HepG2 (cell line): ENCODE measurements around the gene RNU7-1. TPM values are rescaled to one million over a fixed set of nuclear protein-coding genes. Genes with fewer than 3 reads are reported as not detected.

Experiments used
- EED ChIP-seq: sonication (generic); formaldehyde crosslinking; IDR thresholded peaks from 2 replicates; pipeline ENCODE4 v1.5.0; 2020; ENCODE audit warnings: mild to moderate bottlenecking, missing genetic modification reagents
- HNRNPK ChIP-seq: fragments of 200-400 bp; formaldehyde crosslinking; IDR thresholded peaks from 2 replicates; pipeline ENCODE4 v1.6.1; 2018; ENCODE audit warnings: low read length, low read depth, moderate library complexity, mild to moderate bottlenecking; ENCODE audit not compliant: poor library complexity, severe bottlenecking
- IRF1 ChIP-seq: sonication (generic); formaldehyde crosslinking; IDR thresholded peaks from 2 replicates; pipeline ENCODE4 v1.4.0; 2020; ENCODE audit warnings: low read depth, mild to moderate bottlenecking, missing genetic modification reagents
- JUN ChIP-seq: sonication (generic); formaldehyde crosslinking; IDR thresholded peaks from 2 replicates; pipeline ENCODE4 v1.4.0; 2020; ENCODE audit warnings: mild to moderate bottlenecking, missing genetic modification reagents
- JUND ChIP-seq: sonication (generic); formaldehyde crosslinking; IDR thresholded peaks from 2 replicates; pipeline ENCODE4 v1.8.0; 2022; ENCODE audit warnings: mild to moderate bottlenecking, missing genetic modification reagents
- KDM5B ChIP-seq: sonication (generic); formaldehyde crosslinking; IDR thresholded peaks from 2 replicates; pipeline ENCODE4 v1.4.0; 2020; ENCODE audit warnings: missing genetic modification reagents, mild to moderate bottlenecking, borderline replicate concordance
- KDM6A ChIP-seq: IDR thresholded peaks from 2 replicates; pipeline ENCODE4 v1.6.1; 2016; ENCODE audit warnings: low read depth
- POLR2AphosphoS2 ChIP-seq: IDR thresholded peaks from 2 replicates; pipeline ENCODE4 v1.6.1; 2011; ENCODE audit warnings: low read depth, low read length, improper control_type of control experiment
- REXO4 ChIP-seq: sonication (generic); formaldehyde crosslinking; IDR thresholded peaks from 2 replicates; pipeline ENCODE4 v1.8.0; 2022; ENCODE audit warnings: missing genetic modification reagents, mild to moderate bottlenecking, borderline replicate concordance
- TBX3 ChIP-seq: fragments of 450-650 bp; IDR thresholded peaks from 2 replicates; pipeline ENCODE4 v1.6.1; 2017; ENCODE audit warnings: antibody characterized with exemption, mild to moderate bottlenecking, inconsistent platforms, borderline replicate concordance
- TCF12 ChIP-seq, 2 experiments: fragments of 450-650 bp in 1 of 2; sonication (generic) in 1 of 2; formaldehyde crosslinking in 1 of 2; IDR thresholded peaks; 2 replicates each; pipeline versions ENCODE4 v1.6.1 to v1.8.0; 2017 to 2022; ENCODE audit warnings: antibody characterized with exemption in 1 of 2, mild to moderate bottlenecking in 1 of 2, missing genetic modification reagents in 1 of 2, moderate library complexity in 1 of 2
- ZFP36 ChIP-seq: fragments of 150-350 bp; IDR thresholded peaks from 2 replicates; pipeline ENCODE4 v1.6.1; 2018; ENCODE audit warnings: borderline replicate concordance, low read length, low read depth; ENCODE audit not compliant: partially characterized antibody
- ZHX1 ChIP-seq: sonication (generic); formaldehyde crosslinking; IDR thresholded peaks from 2 replicates; pipeline ENCODE4 v1.8.1; 2022; ENCODE audit warnings: low read depth, mild to moderate bottlenecking, missing genetic modification reagents
- ZNF143 ChIP-seq: sonication (generic); formaldehyde crosslinking; IDR thresholded peaks from 2 replicates; pipeline ENCODE4 v1.4.0; 2020; ENCODE audit warnings: missing genetic modification reagents
- ZNF549 ChIP-seq: sonication (generic); formaldehyde crosslinking; IDR thresholded peaks from 2 replicates; pipeline ENCODE4 v1.5.0; 2020; ENCODE audit warnings: missing genetic modification reagents
- ZNF552 ChIP-seq: sonication (generic); formaldehyde crosslinking; IDR thresholded peaks from 2 replicates; pipeline ENCODE4 v1.9.0; 2022; ENCODE audit warnings: missing genetic modification reagents, mild to moderate bottlenecking, borderline replicate concordance
- ZNF660 ChIP-seq: sonication (generic); formaldehyde crosslinking; IDR thresholded peaks from 2 replicates; pipeline ENCODE4 v1.5.1; 2020; ENCODE audit warnings: mild to moderate bottlenecking, low read depth, missing genetic modification reagents, borderline replicate concordance
- ZSCAN12 ChIP-seq: sonication (generic); formaldehyde crosslinking; IDR thresholded peaks from 2 replicates; pipeline ENCODE4 v1.9.0; 2021; ENCODE audit warnings: mild to moderate bottlenecking, missing genetic modification reagents
- ZSCAN29 ChIP-seq: sonication (generic); formaldehyde crosslinking; conservative IDR thresholded peaks from 2 replicates; pipeline ENCODE4 v1.4.0; 2020; ENCODE audit warnings: mild to moderate bottlenecking, missing genetic modification reagents
- polyA plus RNA-seq, 8 experiments: library from polyadenylated mRNA; depleted of rRNA in 3 of 8; stranded (reverse) in 7 of 8; unstranded in 1 of 8; fragments of >200 nt; fragmentation: Illumina TruSeq in 4 of 8; extraction: Trizol in 4 of 8; gene quantifications; 2 replicates each; pipeline versions ENCODE4 v1.2.1 to v1.2.3, GENCODE V29; 2011 to 2016; ENCODE audit warnings: low read depth in 4 of 8, missing spikeins in 1 of 8, mixed read lengths in 1 of 8; ENCODE audit not compliant: insufficient read depth in 1 of 8
- total RNA-seq, 5 experiments: library from RNA; depleted of rRNA; stranded (reverse); fragments of >200 nt; fragmentation: Illumina TruSeq; extraction: Trizol; gene quantifications; 2 replicates each; pipeline ENCODE4 v1.2.3, GENCODE V29; 2016; ENCODE audit warnings: low read depth in 1 of 5
- TF ChIP-seq, protein P1 (sequence below): sonication (generic); formaldehyde crosslinking; IDR thresholded peaks from 2 replicates; pipeline ENCODE4 v1.4.0; 2020; ENCODE audit warnings: missing genetic modification reagents

RNU7-1 gene
- total and polyA plus RNA-seq, 2 of the 13 experiments (the other 11 are each of a cell fraction or from before 2014, with no cell fraction given), result not detected

- TF ChIP-seq ZNF549 (CRISPR knock-in tag) (no peak), ZNF552 (CRISPR knock-in tag) (no peak; the same call in 1 of the 2 replicates), POLR2AphosphoS2 (no peak; the same call in 1 of the 2 replicates), ZNF143 (CRISPR knock-in tag) (no peak), IRF1 (CRISPR knock-in tag) (no peak), JUND (CRISPR knock-in tag) (no peak), HNRNPK (peak; percentile 77), JUN (CRISPR knock-in tag) (no peak), ZHX1 (no peak), TBX3 (0 out of 2 replicates have a peak, but pooled peaks have one; percentile 11), KDM5B (CRISPR knock-in tag) (peak; percentile 20; the same call in 1 of the 2 replicates), TCF12 (IDR thresholded peaks at IDR 0.05) (no peak), TCF12 (CRISPR knock-in tag; IDR thresholded peaks at IDR 0.05) (peak; percentile 51; the same call in 1 of the 2 replicates), ZFP36 (no peak), REXO4 (CRISPR knock-in tag) (no peak), ZNF660 (no peak), EED (CRISPR knock-in tag) (0 out of 2 replicates have a peak, but pooled peaks have one; percentile 42), ZSCAN29 (peak; percentile 42; the same call in 1 of the 2 replicates), KDM6A (CRISPR knock-in tag) (no peak), ZSCAN12 (CRISPR knock-in tag) (no peak)
- TF ChIP-seq, protein P1, sequence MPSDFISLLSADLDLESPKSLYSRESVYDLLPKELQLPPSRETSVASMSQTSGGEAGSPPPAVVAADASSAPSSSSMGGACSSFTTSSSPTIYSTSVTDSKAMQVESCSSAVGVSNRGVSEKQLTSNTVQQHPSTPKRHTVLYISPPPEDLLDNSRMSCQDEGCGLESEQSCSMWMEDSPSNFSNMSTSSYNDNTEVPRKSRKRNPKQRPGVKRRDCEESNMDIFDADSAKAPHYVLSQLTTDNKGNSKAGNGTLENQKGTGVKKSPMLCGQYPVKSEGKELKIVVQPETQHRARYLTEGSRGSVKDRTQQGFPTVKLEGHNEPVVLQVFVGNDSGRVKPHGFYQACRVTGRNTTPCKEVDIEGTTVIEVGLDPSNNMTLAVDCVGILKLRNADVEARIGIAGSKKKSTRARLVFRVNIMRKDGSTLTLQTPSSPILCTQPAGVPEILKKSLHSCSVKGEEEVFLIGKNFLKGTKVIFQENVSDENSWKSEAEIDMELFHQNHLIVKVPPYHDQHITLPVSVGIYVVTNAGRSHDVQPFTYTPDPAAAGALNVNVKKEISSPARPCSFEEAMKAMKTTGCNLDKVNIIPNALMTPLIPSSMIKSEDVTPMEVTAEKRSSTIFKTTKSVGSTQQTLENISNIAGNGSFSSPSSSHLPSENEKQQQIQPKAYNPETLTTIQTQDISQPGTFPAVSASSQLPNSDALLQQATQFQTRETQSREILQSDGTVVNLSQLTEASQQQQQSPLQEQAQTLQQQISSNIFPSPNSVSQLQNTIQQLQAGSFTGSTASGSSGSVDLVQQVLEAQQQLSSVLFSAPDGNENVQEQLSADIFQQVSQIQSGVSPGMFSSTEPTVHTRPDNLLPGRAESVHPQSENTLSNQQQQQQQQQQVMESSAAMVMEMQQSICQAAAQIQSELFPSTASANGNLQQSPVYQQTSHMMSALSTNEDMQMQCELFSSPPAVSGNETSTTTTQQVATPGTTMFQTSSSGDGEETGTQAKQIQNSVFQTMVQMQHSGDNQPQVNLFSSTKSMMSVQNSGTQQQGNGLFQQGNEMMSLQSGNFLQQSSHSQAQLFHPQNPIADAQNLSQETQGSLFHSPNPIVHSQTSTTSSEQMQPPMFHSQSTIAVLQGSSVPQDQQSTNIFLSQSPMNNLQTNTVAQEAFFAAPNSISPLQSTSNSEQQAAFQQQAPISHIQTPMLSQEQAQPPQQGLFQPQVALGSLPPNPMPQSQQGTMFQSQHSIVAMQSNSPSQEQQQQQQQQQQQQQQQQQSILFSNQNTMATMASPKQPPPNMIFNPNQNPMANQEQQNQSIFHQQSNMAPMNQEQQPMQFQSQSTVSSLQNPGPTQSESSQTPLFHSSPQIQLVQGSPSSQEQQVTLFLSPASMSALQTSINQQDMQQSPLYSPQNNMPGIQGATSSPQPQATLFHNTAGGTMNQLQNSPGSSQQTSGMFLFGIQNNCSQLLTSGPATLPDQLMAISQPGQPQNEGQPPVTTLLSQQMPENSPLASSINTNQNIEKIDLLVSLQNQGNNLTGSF, result peak; percentile 15; the same call in 1 of the 2 replicates
Measured at GRCh38 chr12:6970096-6970527, 26.5 kb downstream of the RNU7-1 start (continued).
